OCI-LY1 (cell line): Measurements from ENCODE around the gene FOSB.

Source experiments
- EZH2 ChIP-seq: fragments of 200-600 bp; sonication (generic), shearing (Covaris generic); IDR thresholded peaks from 2 replicates; pipeline ENCODE4 v1.8.0; 2017; ENCODE audit warnings: borderline replicate concordance, mixed run types, mild to moderate bottlenecking, antibody characterized with exemption, low read length, moderate library complexity, mixed read lengths
- TF ChIP-seq, protein P1 (sequence below): fragments of 200-600 bp; sonication (generic), shearing (Covaris generic); IDR thresholded peaks from 2 replicates; pipeline ENCODE4 v1.5.1; 2017; ENCODE audit warnings: mild to moderate bottlenecking, antibody characterized with exemption, low read length, moderate library complexity, mixed read lengths

GRCh38 chr19:45488708-45489107, 20.9 kb downstream of the FOSB start:
- TF ChIP-seq, protein P1, sequence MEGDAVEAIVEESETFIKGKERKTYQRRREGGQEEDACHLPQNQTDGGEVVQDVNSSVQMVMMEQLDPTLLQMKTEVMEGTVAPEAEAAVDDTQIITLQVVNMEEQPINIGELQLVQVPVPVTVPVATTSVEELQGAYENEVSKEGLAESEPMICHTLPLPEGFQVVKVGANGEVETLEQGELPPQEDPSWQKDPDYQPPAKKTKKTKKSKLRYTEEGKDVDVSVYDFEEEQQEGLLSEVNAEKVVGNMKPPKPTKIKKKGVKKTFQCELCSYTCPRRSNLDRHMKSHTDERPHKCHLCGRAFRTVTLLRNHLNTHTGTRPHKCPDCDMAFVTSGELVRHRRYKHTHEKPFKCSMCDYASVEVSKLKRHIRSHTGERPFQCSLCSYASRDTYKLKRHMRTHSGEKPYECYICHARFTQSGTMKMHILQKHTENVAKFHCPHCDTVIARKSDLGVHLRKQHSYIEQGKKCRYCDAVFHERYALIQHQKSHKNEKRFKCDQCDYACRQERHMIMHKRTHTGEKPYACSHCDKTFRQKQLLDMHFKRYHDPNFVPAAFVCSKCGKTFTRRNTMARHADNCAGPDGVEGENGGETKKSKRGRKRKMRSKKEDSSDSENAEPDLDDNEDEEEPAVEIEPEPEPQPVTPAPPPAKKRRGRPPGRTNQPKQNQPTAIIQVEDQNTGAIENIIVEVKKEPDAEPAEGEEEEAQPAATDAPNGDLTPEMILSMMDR = no peak
- TF ChIP-seq EZH2 = no peak
